H9 (cell line): ENCODE results near the gene GPR157. TPM values are rescaled to one million over a fixed set of nuclear protein-coding genes. Genes with fewer than 3 reads are reported as not detected.

Experiments used
- DNase-seq: peaks from one replicate; pipeline ENCODE4 v3.0.0-alpha.2; 2017
- H2AFZ ChIP-seq: one replicate; pipeline ENCODE4 v1.6.1; 2013; ENCODE audit warnings: mild to moderate bottlenecking, low read length, control low read depth, moderate library complexity
- H2AK5ac ChIP-seq: 2 replicates; pipeline ENCODE4 v1.6.1; 2013; ENCODE audit warnings: low read length, control low read depth, mixed read lengths; ENCODE audit not compliant: insufficient read length
- H2BK120ac ChIP-seq: one replicate; pipeline ENCODE4 v1.6.1; 2013; ENCODE audit warnings: low read depth, mild to moderate bottlenecking, low read length, control low read depth, inconsistent platforms; ENCODE audit not compliant: poor library complexity, severe bottlenecking
- H2BK12ac ChIP-seq: 2 replicates; pipeline ENCODE4 v1.6.1; 2013; ENCODE audit warnings: low read length, control low read depth, mixed read lengths, low read depth; ENCODE audit not compliant: insufficient read length
- H2BK15ac ChIP-seq: 2 replicates; pipeline ENCODE4 v1.6.1; 2013; ENCODE audit warnings: low read depth, low read length, control low read depth
- H2BK20ac ChIP-seq: one replicate; pipeline ENCODE4 v1.6.1; 2013; ENCODE audit warnings: low read depth, mild to moderate bottlenecking, low read length, control low read depth, inconsistent platforms; ENCODE audit not compliant: poor library complexity, severe bottlenecking
- H2BK5ac ChIP-seq: 2 replicates; pipeline ENCODE4 v1.6.1; 2013; ENCODE audit warnings: low read length, control low read depth, mixed read lengths; ENCODE audit not compliant: insufficient read length
- H3K14ac ChIP-seq: 2 replicates; pipeline ENCODE4 v1.6.1; 2013; ENCODE audit warnings: low read length, control low read depth; ENCODE audit not compliant: insufficient read depth
- H3K18ac ChIP-seq: 2 replicates; pipeline ENCODE4 v1.6.1; 2013; ENCODE audit warnings: low read depth, mild to moderate bottlenecking, mixed read lengths, low read length, control low read depth; ENCODE audit not compliant: insufficient read length
- H3K23ac ChIP-seq: 2 replicates; pipeline ENCODE4 v1.6.1; 2013; ENCODE audit warnings: low read length, control low read depth, mixed read lengths, low read depth; ENCODE audit not compliant: insufficient read length
- H3K23me2 ChIP-seq: 2 replicates; pipeline ENCODE4 v1.6.1; 2013; ENCODE audit warnings: low read depth, mild to moderate bottlenecking, mixed read lengths, low read length, control low read depth; ENCODE audit not compliant: insufficient read length, poor library complexity, severe bottlenecking
- H3K27ac ChIP-seq: 2 replicates; pipeline ENCODE4 v1.5.1; 2013; ENCODE audit warnings: low read length, control low read depth, mixed read lengths, low read depth; ENCODE audit not compliant: insufficient read length
- H3K27me3 ChIP-seq: 2 replicates; pipeline ENCODE4 v1.6.1; 2013; ENCODE audit warnings: low read length, control low read depth, inconsistent platforms; ENCODE audit not compliant: insufficient read depth
- H3K4ac ChIP-seq: 2 replicates; pipeline ENCODE4 v1.6.1; 2013; ENCODE audit warnings: low read depth, mild to moderate bottlenecking, control low read depth, inconsistent platforms, low read length, moderate library complexity
- H3K4me1 ChIP-seq: 2 replicates; pipeline ENCODE4 v1.6.1; 2013; ENCODE audit warnings: low read length, control low read depth, inconsistent platforms; ENCODE audit not compliant: insufficient read depth
- H3K4me2 ChIP-seq: 2 replicates; pipeline ENCODE4 v1.6.1; 2013; ENCODE audit warnings: low read length, control low read depth, mixed read lengths; ENCODE audit not compliant: insufficient read length, insufficient read depth
- H3K56ac ChIP-seq: 2 replicates; pipeline ENCODE4 v1.6.1; 2013; ENCODE audit warnings: low read depth, mild to moderate bottlenecking, mixed read lengths, low read length, control low read depth; ENCODE audit not compliant: insufficient read length
- H3K79me1 ChIP-seq: 2 replicates; pipeline ENCODE4 v1.6.1; 2013; ENCODE audit warnings: low read depth, mild to moderate bottlenecking, moderate library complexity, low read length, control low read depth, inconsistent platforms; ENCODE audit not compliant: insufficient read depth, poor library complexity, severe bottlenecking
- H3K79me2 ChIP-seq: 2 replicates; pipeline ENCODE4 v1.6.1; 2013; ENCODE audit warnings: low read length, control low read depth, inconsistent platforms; ENCODE audit not compliant: insufficient read depth
- H3K9ac ChIP-seq: 2 replicates; pipeline ENCODE4 v1.6.1; 2013; ENCODE audit warnings: low read length, control low read depth, mixed read lengths; ENCODE audit not compliant: insufficient read length; ENCODE audit errors: extremely low read depth
- H3K9me3 ChIP-seq: one replicate; pipeline ENCODE4 v1.6.1; 2013; ENCODE audit warnings: low read depth, low read length, inconsistent platforms; ENCODE audit not compliant: control insufficient read depth
- H3T11ph ChIP-seq: one replicate; pipeline ENCODE4 v1.6.1; 2013; ENCODE audit warnings: mild to moderate bottlenecking, low read length, control low read depth, inconsistent platforms
- H4K20me1 ChIP-seq: one replicate; pipeline ENCODE4 v1.6.1; 2013; ENCODE audit not compliant: control insufficient read depth, insufficient read length, insufficient read depth
- H4K5ac ChIP-seq: 2 replicates; pipeline ENCODE4 v1.6.1; 2013; ENCODE audit warnings: low read depth, mild to moderate bottlenecking, mixed read lengths, low read length, control low read depth; ENCODE audit not compliant: insufficient read length
- H4K8ac ChIP-seq: replicated peaks from 2 replicates; pipeline ENCODE4 v1.6.1; 2013; ENCODE audit warnings: low read length, control low read depth, mixed read lengths, low read depth; ENCODE audit not compliant: insufficient read length
- H4K91ac ChIP-seq: 2 replicates; pipeline ENCODE4 v1.6.1; 2013; ENCODE audit warnings: low read depth, mild to moderate bottlenecking, moderate library complexity, mixed read lengths, low read length, control low read depth; ENCODE audit not compliant: insufficient read length
- H3K27ac Mint-ChIP-seq, 3 experiments: 2 replicates in 2 of 3; 3 replicates in 1 of 3; pipeline ENCODE4 v1.8.0; 2020 to 2021; ENCODE audit warnings: mixed read lengths in 3 of 3, mild to moderate bottlenecking in 1 of 3, moderate library complexity in 1 of 3
- H3K27me3 Mint-ChIP-seq: 2 replicates; pipeline ENCODE4 v1.8.0; 2021; ENCODE audit warnings: low read depth, mild to moderate bottlenecking, moderate library complexity, mixed read lengths
- H3K36me3 Mint-ChIP-seq, 3 experiments: 2 replicates in 2 of 3; 3 replicates in 1 of 3; pipeline ENCODE4 v1.8.0; 2020 to 2021; ENCODE audit warnings: low read depth in 3 of 3, mixed read lengths in 3 of 3; ENCODE audit not compliant: insufficient read depth in 1 of 3
- H3K4me1 Mint-ChIP-seq, 2 experiments: 2 replicates each; pipeline ENCODE4 v1.8.0; 2020; ENCODE audit warnings: mixed read lengths in 2 of 2
- H3K4me3 Mint-ChIP-seq, 2 experiments: 2 replicates in 1 of 2; 3 replicates in 1 of 2; pipeline ENCODE4 v1.8.0; 2020 to 2021; ENCODE audit warnings: mild to moderate bottlenecking in 2 of 2, mixed read lengths in 2 of 2, moderate library complexity in 1 of 2
- H3K9me3 Mint-ChIP-seq, 2 experiments: 2 replicates in 1 of 2; 3 replicates in 1 of 2; pipeline ENCODE4 v1.8.0; 2020; ENCODE audit warnings: mild to moderate bottlenecking in 2 of 2, mixed read lengths in 2 of 2, moderate library complexity in 1 of 2
- WGBS: extraction: QIAGEN DNeasy Blood & Tissue Kit; methylation state at CpG from one replicate; pipeline ENCODE4 v1.1.7; 2013; ENCODE audit warnings: missing lambda C conversion rate, low lambda C conversion rate, mixed read lengths; ENCODE audit not compliant: insufficient read length; ENCODE audit errors: extremely low coverage; 5-methylcytosine and 5-hydroxymethylcytosine counted together
- total RNA-seq: library from RNA; stranded (reverse); gene quantifications from 2 replicates; pipeline ENCODE4 v1.2.1, GENCODE V29; 2021
- TF ChIP-seq, protein P1 (sequence below): fragments of 200-600 bp; sonication (generic); conservative IDR thresholded peaks from 3 replicates; pipeline ENCODE4 v1.8.0; 2021; ENCODE audit warnings: antibody characterized with exemption, mild to moderate bottlenecking

Gene GPR157
- total RNA-seq, 1 experiment from 2014 or later: 3.8 TPM

- no peak overlapping the region for H3K27ac ChIP-seq
- H4K91ac ChIP-seq: no peak overlapping the region
- no peaks in the 10 kb centered on the region for H3K9me3 Mint-ChIP-seq
- H3K4me3 Mint-ChIP-seq: no peak overlapping the region
- H3K4me2 ChIP-seq: no peak overlapping the region
- no peak overlapping the region for H2AK5ac ChIP-seq
- H3K27me3 ChIP-seq: no peaks in the 10 kb centered on the region
- DNase-seq: no peak
- H4K5ac ChIP-seq: no peak overlapping the region
- no peak overlapping the region for H3T11ph ChIP-seq
- H3K56ac ChIP-seq: no peak overlapping the region
- no CpG with 5 or more reads among the region's 12 CpGs for WGBS
- no peak overlapping the region for H2AFZ ChIP-seq
- no peak overlapping the region for H3K18ac ChIP-seq
- no peak overlapping the region for H2BK5ac ChIP-seq
- no peak overlapping the region for H3K14ac ChIP-seq
- H4K8ac ChIP-seq: no peak overlapping the region
- no peaks in the 10 kb centered on the region; a peak in 1 of 7 replicates for H3K36me3 Mint-ChIP-seq
- no peak overlapping the region for H2BK20ac ChIP-seq
- TF ChIP-seq, protein P1, sequence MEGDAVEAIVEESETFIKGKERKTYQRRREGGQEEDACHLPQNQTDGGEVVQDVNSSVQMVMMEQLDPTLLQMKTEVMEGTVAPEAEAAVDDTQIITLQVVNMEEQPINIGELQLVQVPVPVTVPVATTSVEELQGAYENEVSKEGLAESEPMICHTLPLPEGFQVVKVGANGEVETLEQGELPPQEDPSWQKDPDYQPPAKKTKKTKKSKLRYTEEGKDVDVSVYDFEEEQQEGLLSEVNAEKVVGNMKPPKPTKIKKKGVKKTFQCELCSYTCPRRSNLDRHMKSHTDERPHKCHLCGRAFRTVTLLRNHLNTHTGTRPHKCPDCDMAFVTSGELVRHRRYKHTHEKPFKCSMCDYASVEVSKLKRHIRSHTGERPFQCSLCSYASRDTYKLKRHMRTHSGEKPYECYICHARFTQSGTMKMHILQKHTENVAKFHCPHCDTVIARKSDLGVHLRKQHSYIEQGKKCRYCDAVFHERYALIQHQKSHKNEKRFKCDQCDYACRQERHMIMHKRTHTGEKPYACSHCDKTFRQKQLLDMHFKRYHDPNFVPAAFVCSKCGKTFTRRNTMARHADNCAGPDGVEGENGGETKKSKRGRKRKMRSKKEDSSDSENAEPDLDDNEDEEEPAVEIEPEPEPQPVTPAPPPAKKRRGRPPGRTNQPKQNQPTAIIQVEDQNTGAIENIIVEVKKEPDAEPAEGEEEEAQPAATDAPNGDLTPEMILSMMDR: no peak
- H3K9me3 ChIP-seq: no peaks in the 10 kb centered on the region
- H3K4ac ChIP-seq: no peak overlapping the region
- H3K4me1 Mint-ChIP-seq: peaks cover 8 to 13% of the 10 kb centered on the region in 2 experiments
- peaks cover 1% of the 10 kb centered on the region; the same call in 1 of the 2 replicates for H3K27me3 Mint-ChIP-seq
- no peaks in the 10 kb centered on the region for H3K79me1 ChIP-seq
- no peak overlapping the region for H2BK12ac ChIP-seq
- no peaks in the 10 kb centered on the region for H3K79me2 ChIP-seq
- H3K4me1 ChIP-seq: peaks cover 3% of the 10 kb centered on the region; the same call in 1 of the 2 replicates
- H2BK120ac ChIP-seq: no peak overlapping the region
- no peak overlapping the region for H3K9ac ChIP-seq
- no peaks in the 10 kb centered on the region for H4K20me1 ChIP-seq
- no peak overlapping the region for H3K27ac Mint-ChIP-seq
- no peak overlapping the region for H3K23ac ChIP-seq
- no peaks in the 10 kb centered on the region for H3K23me2 ChIP-seq
- H2BK15ac ChIP-seq: no peak overlapping the region
Measured at GRCh38 chr1:9079988-9080704, 48.8 kb downstream of the GPR157 start.
